HEK293 (cell line): Measurements from ENCODE around the gene TMC3.

Experiments
- CTCF ChIA-PET: fragments of 350-600 bp; formaldehyde crosslinking; extraction: SDS; loops from one replicate; lab custom pipeline; 2021; ENCODE audit warnings: antibody characterized with exemption; lab: Yijun Ruan, JAX
- POLR2A ChIA-PET: fragments of 300-600 bp; formaldehyde crosslinking; extraction: SDS; loops from one replicate; lab custom pipeline; 2020; ENCODE audit warnings: antibody characterized with exemption, inconsistent platforms; lab: Yijun Ruan, JAX
- H3K27ac ChIP-seq: fragments of 200-500 bp; sonication (Bioruptor generic); 2 replicates; pipeline ENCODE4 v1.5.1; 2014; ENCODE audit warnings: low read depth, low read length, control low read depth, inconsistent platforms; ENCODE audit errors: extremely low read depth
- H3K36me3 ChIP-seq, 2 experiments: fragments of 200-500 bp in 1 of 2; sonication (Bioruptor generic) in 1 of 2; 1 replicate in 1 of 2; 2 replicates in 1 of 2; pipeline ENCODE4 v1.5.1; 2014 to 2017; ENCODE audit warnings: inconsistent platforms in 2 of 2, low read length in 2 of 2; ENCODE audit not compliant: control insufficient read depth in 2 of 2, insufficient read depth in 1 of 2
- H3K4me1 ChIP-seq: fragments of 200-500 bp; sonication (Bioruptor generic); 2 replicates; pipeline ENCODE4 v1.5.1; 2014; ENCODE audit warnings: mild to moderate bottlenecking, low read length, inconsistent platforms; ENCODE audit not compliant: control insufficient read depth, insufficient read depth
- H3K4me3 ChIP-seq: 2 replicates; pipeline ENCODE4 v1.5.1; 2011; ENCODE audit warnings: low read depth, mild to moderate bottlenecking, control low read depth, low read length, moderate library complexity
- H3K9me3 ChIP-seq: fragments of 200-500 bp; sonication (Bioruptor generic); 2 replicates; pipeline ENCODE4 v1.5.1; 2014; ENCODE audit warnings: low read depth, low read length, inconsistent platforms; ENCODE audit not compliant: control insufficient read depth, insufficient read depth
- GFI1B ChIP-seq: fragments of 450-650 bp; formaldehyde crosslinking; IDR thresholded peaks from 2 replicates; pipeline ENCODE4 v1.5.1; 2016; ENCODE audit warnings: missing biosample characterization, missing genetic modification characterization
- GLIS1 ChIP-seq: fragments of 450-650 bp; formaldehyde crosslinking; IDR thresholded peaks from 2 replicates; pipeline ENCODE4 v1.5.1; 2016; ENCODE audit warnings: missing biosample characterization, missing genetic modification characterization
- MEIS1 ChIP-seq: sonication (generic); formaldehyde crosslinking; IDR thresholded peaks from 2 replicates; pipeline ENCODE4 v1.8.1; 2022; ENCODE audit warnings: missing genetic modification reagents, mild to moderate bottlenecking, borderline replicate concordance
- PRDM10 ChIP-seq: fragments of 450-650 bp; formaldehyde crosslinking; IDR thresholded peaks from 2 replicates; pipeline ENCODE4 v1.5.1; 2016; ENCODE audit warnings: missing biosample characterization, missing genetic modification characterization
- REST ChIP-seq: fragments of 450-650 bp; formaldehyde crosslinking; IDR thresholded peaks from 2 replicates; pipeline ENCODE4 v1.5.1; 2016; ENCODE audit warnings: missing biosample characterization, missing genetic modification characterization
- TCF7L2 ChIP-seq: IDR thresholded peaks from 2 replicates; pipeline ENCODE4 v1.6.1; 2011; ENCODE audit warnings: low read depth, mild to moderate bottlenecking, inconsistent platforms, low read length, moderate library complexity, borderline replicate concordance
- ZBTB7A ChIP-seq: fragments of 450-650 bp; formaldehyde crosslinking; IDR thresholded peaks from 2 replicates; pipeline ENCODE4 v1.5.1; 2016; ENCODE audit warnings: low read depth, missing biosample characterization, missing genetic modification characterization
- ZNF394 ChIP-seq: fragments of 450-650 bp; formaldehyde crosslinking; IDR thresholded peaks from 2 replicates; pipeline ENCODE4 v1.5.1; 2016; ENCODE audit warnings: missing biosample characterization, missing genetic modification characterization, mild to moderate bottlenecking, moderate library complexity, borderline replicate concordance
- ZNF423 ChIP-seq: fragments of 450-650 bp; formaldehyde crosslinking; IDR thresholded peaks from 2 replicates; pipeline ENCODE4 v1.5.1; 2016; ENCODE audit warnings: missing biosample characterization, missing genetic modification characterization
- ZNF488 ChIP-seq: fragments of 450-650 bp; formaldehyde crosslinking; IDR thresholded peaks from 2 replicates; pipeline ENCODE4 v1.5.1; 2016; ENCODE audit warnings: missing biosample characterization, missing genetic modification characterization
- ZNF555 ChIP-seq: fragments of 450-650 bp; formaldehyde crosslinking; conservative IDR thresholded peaks from 2 replicates; pipeline ENCODE4 v1.5.1; 2017; ENCODE audit warnings: missing biosample characterization, mild to moderate bottlenecking, missing genetic modification characterization, inconsistent platforms
- ZNF600 ChIP-seq: fragments of 450-650 bp; formaldehyde crosslinking; IDR thresholded peaks from 2 replicates; pipeline ENCODE4 v1.5.1; 2016; ENCODE audit warnings: missing biosample characterization, missing genetic modification characterization
- ZNF692 ChIP-seq: fragments of 450-650 bp; formaldehyde crosslinking; IDR thresholded peaks from 2 replicates; pipeline ENCODE4 v1.5.1; 2016; ENCODE audit warnings: missing biosample characterization, missing genetic modification characterization

TMC3 gene

GRCh38 chr15:81407718-81408117 lies 33.7 kb upstream of the TMC3 start:
- Histone ChIP-seq H3K9me3 (no peaks in the 10 kb centered on the region), H3K36me3 (no peaks in the 10 kb centered on the region), H3K4me1 (peaks cover 4% of the 10 kb centered on the region), H3K27ac (no peak overlapping the region), H3K4me3 (no peak overlapping the region)
- POLR2A ChIA-PET = no interaction called here
- CTCF ChIA-PET = interaction anchor here (0.6 to 2.7 kb wide), 6 partner anchors 8 to 948 kb away, joined by 3 to 21 read pairs (median 4); no protein-coding TSS in a partner anchor
- TF ChIP-seq ZNF555 = no peak
- no peak for TF ChIP-seq GLIS1 (tag by site-specific recombination)
- no peak for TF ChIP-seq ZNF600
- TF ChIP-seq MEIS1 (CRISPR knock-in tag) = no peak
- TF ChIP-seq REST (tag by site-specific recombination) = no peak
- TF ChIP-seq ZBTB7A (tag by site-specific recombination) = no peak
- TF ChIP-seq ZNF394 (tag by site-specific recombination) = no peak
- no peak for TF ChIP-seq TCF7L2
- TF ChIP-seq ZNF423 (tag by site-specific recombination) = no peak
- TF ChIP-seq GFI1B (tag by site-specific recombination) = no peak

- TF ChIP-seq ZNF488 (tag by site-specific recombination) (no peak), PRDM10 (tag by site-specific recombination) (no peak), ZNF692 (no peak)
- CTCF ChIA-PET = interaction anchor here (0.6 to 2.7 kb wide), 5 partner anchors 12 to 250 kb away, joined by 4 to 21 read pairs (median 5); no protein-coding TSS in a partner anchor
- Histone ChIP-seq H3K4me3 (no peak overlapping the region), H3K36me3 (no peaks in the 10 kb centered on the region), H3K27ac (no peak overlapping the region), H3K9me3 (no peaks in the 10 kb centered on the region), H3K4me1 (peaks cover 4% of the 10 kb centered on the region)
- POLR2A ChIA-PET = no interaction called here
These were observed 33.2 kb upstream of the TMC3 start for GRCh38 chr15:81407176-81407575.
